Globus pallidus (tissue), 1 donor: Measurements from ENCODE around the gene ZNF23.

Experiments used
- DNase-seq: peaks from one replicate; pipeline ENCODE4 v3.0.0-alpha.2; 2015; ENCODE audit warnings: low spot score

The ZNF23 gene

DNA sequence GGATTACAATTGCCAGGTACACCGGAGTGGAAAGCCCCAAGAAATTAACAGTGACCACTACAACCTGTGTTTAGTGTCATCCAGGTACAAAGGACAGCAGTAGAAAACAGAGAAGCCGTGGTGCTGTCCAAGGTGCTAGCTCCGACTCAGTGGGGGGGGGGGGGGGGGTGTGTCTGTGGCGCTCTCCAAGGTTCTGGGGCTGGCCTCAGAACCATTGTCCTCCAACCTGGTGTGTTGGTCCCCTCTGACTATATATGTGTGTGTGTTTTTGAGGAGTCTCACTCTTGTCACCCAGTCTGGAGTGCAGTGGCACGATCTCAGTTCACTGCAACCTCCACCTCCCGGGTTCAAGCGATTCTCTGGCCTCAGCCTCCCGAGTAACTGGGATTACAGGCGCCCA lies 5.8 kb upstream of the ZNF23 start:
- no peak for DNase-seq

DNA sequence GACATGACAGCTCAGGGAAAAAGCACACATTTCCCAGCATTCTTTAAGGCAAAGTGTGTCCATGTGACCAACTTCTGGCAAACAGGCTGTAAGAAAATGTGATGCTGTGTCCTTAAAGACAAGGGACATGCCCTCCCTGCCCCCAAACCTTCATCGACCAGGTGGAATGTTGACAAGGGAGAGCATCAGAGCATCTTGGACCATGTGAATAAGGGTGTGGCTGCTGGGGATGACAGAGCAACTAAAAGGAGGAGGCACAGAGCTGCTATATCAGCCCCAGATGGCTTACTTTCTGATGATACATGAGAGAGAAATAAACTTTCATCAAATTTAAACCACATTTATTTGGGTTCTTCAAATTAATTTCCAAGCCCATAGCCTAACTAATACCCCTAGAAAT lies 2.2 kb upstream of the ZNF23 start:
- DNase-seq: no peak

DNA sequence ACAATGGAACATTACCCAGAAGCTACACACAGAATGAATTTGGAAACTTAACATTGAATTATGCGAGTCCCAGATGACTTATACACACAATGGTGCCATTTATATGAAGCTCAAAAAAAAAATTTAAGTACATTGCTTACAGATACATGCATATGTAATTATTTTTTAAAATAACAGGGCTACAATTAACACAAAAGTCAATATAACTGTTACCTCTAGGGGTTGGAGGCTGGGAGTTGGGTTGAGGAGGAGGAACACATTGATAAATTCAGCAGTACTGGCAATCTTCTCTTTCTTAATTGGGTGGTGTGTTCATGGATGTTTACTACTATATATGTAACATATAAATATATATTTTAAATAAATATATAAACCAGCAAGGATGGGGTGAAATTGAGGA lies 1.1 kb downstream of the ZNF23 start:
- no peak for DNase-seq

DNA sequence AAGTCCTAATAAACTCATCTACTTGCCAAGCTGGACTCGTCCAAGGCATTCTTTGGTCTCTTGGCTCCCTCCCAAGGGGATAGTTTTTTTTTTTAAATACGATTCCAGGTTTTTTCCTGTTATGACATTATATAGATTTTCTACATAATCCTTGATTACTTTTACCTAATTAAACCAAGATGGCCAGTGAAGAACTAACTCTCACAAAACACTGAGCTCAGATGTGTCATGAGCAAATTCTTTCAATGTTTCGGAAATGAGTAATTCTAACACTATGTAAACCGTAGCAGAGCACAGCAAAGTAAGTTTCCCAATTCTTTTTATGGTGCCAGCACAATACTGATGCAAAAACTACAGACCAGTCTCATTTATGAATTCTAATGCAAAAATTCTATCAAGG lies 1.8 kb downstream of the ZNF23 start:
- no peak for DNase-seq

DNA sequence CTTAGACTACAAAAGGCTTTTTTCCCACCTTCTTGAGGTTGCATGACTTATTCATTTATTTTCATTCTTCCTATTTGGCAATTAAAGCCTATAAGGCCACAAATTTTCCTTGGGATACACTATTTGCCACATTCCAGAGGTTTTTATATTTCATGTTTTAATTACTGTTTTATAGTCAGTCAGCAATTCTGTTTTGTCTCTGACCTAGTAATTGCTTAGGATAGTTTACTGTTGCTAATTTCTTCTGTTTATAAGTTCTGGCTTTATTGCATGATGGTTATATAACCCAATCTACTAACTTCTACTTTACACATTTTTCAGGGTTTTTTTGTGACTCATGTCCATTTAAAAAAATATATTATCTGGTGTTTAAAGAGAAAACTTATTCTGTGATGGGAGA lies 2.5 kb downstream of the ZNF23 start:
- DNase-seq: no peak

DNA sequence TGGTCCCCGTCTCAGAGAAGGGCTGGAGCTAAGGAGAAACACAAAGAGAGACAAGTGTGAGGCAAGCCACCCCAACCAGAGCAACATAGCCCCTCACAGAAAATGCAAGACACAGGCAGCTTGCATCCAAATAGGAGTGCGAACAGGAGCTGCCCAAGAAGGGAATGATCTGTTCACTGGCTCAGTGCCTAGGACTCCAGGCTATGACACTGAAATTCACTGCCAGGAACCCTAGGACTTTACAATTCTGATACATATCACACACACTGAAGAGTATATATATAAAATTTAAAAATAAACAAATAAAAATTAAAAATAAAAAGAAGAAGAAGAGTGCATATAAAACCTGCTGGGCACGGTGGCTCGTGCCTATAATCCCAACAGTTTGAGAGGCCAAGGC lies 5.2 kb downstream of the ZNF23 start:
- DNase-seq: no peak

DNA sequence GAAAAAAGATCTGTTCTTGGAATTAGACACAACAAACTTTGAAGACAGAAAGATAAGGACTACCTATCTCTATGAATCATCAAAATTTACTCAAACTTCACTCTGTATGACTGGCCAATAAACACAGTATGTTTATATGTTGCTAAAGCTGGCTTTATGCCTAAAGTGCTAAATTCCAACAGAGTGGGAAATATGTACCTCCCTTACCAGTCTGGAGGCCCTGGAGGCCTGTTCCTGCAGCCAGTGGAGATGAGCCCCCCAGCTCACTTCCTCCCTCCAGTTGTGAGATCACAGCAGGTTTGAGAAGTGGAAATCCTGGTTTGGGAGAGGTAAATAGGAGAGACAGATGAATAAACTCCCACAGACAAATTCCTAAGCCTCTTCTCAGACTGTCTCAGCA lies 9.0 kb downstream of the ZNF23 start:
- no peak for DNase-seq

DNA sequence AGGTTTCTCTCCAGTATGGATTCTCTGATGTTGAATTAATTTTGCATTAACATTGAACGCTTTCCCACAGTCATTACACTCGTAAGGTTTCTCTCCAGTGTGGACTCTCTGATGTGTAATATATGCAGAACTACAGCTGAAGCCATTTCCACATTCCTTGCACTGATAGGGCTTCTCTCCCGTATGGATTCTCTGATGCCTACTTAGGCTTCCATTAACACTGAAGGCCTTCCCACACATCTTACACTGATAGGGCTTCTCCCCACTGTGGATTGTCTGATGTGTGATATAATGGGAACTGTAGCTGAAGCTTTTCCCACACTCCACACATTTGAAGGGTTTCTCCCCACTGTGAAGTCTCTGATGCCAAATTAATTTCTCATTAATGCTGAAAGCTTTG lies 13.0 kb downstream of the ZNF23 start:
- DNase-seq: no peak

DNA sequence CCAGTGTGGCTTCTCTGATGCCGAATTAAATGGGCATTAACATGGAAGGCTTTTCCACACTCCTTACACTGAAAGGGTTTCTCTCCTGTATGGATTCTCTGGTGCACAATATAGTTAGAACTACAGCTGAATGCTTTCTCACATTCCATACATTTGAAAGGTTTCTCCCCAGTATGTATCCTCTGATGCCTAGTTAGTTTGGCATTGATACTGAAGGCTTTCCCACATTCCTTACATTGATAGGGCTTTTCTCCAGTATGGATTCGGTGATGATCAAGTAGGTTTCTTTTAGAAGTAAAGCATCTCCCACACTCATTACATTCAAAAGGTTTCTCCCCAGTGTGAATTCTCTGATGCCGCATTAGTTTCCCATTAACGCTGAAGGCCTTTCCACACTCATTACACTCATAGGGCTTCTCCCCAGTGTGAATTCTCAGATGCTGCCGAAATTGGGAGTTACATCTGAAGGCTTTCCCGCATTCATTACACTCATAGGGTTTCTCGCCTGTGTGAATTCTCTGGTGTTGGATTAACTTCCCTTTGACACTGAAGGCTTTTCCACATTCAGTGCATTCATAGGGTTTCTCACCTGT lies 13.7 kb downstream of the ZNF23 start:
- no peak for DNase-seq

DNA sequence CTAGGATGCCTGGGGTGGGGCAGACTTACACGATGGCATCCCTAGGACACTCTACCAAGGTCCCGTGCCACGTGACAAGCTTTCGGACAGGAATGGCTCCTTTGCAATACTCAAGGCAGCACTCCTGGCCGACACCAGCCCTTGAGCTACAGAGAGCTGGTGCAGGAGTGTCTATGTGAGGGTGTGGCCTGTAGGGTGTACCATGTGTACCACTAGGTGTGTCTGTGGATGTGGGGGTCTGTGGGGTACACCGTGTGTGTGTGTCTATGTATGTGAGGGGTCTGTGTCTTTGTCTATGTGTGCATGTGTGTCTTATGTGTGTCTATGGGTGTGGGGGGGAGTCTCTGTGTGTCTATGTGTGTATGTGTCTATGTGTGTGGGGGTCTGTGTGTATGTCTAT lies 18.3 kb downstream of the ZNF23 start:
- DNase-seq: no peak

DNA sequence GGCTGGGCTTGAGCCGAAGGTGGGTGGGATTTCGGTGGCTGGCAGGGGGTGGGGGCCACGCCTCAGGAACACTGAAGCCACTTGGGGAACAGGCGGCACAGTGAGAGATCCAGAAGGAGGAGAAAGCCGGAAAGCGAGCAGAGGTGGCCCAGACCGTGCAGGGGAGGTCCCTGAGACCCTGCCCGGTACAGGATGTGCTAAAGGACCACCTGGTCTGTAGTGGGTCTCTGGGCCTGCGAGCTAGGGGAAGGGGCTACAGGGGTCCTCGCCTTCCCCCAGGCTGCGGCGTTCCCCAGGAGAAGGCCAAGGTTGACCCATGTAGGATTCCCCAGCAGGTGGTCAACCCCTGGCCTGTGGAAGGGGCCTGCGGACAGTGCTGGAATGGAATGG lies 20.0 kb downstream of the ZNF23 start, which contains the start of gene TLE7:
TSS of gene TLE7 (minus strand) at position 4 of the 390 bp plus-strand sequence. CDS start 8,730 bp downstream, outside the sequence.
- no peak for DNase-seq

DNA sequence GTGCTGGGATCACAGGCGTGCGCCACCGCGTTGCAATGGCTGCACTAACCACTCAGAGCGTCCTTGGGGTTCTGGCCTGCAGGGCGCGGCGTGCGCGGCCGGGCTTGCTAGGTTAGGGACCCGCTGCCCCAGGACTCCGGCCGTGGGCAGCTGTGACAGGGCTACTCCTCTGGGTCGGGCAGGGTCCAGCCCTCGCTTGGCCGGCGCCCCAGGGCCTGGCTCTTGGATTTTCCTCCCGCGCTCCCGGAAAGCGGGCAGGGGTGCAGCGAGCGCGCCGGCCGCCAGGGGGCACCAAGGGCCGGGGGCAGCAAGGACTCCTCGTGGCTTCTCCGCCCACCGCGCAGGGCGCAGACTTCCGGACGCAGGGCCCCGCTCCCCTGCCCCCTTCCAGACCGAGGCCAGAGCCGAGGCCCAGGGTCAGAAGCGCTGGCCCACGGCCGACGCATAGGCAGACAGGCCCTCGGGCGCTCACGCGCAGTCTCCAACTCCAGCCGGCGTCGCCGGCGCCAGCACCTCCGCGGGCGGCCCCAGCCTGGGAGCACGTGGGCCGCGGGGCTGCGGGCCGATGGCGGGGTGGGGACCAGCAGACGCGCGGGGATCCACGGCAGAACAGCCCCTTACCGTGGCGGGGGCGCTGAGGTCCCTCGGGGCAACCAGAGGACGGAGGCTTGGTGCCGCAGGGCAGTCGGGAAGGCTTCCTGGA lies 20.5 kb downstream of the ZNF23 start:
- no peak for DNase-seq

DNA sequence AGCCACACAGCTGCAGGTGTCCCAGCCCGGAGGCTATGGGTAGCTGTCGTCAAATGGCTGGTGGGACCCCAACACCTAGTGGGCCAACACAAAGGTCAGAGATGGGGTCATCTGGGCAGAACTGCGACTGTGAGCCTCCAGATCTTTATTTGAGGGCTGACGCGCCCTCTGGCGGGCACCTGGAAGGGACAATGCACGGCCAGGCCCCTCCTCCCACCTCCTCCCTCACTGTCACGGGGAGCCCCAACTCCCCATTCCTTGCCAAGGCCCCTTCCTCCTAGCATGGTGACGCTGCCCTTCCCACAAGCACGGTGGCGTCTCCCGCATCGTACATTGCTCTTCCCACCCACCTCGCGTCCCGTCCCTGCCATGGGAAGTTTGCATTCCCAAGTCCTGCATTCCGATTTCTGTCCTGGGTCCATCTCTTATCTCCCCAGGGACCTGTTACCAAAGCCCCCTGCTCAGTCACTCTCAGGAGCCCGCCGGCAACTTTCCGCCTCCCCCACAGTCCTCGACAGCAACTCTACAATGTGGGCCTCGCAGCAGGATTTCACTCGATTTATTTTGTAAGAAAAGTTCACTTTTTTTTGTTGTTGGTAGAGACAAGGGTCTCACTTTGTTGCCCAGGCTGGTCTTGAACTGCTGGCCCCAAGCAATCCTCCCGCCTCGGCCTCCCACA lies 21.2 kb downstream of the ZNF23 start:
- DNase-seq: no peak

DNA sequence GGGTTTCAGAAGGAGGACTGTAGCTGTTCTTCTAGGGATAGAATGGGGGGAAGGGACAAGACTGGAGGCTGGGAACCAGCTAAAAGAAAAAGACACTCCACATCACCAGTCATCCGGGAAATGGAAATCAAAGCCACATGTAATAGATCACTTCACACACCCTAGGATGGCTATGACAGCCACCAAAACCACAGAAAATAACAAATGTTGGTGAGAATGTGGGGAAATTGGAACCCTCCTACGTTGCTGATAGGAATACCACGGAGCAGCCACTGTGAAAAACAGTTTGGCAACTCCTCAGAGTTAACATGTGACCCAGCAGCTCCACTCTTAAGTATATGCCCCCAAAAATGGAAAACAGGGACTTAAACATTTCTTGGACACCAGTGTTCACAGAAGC lies 22.5 kb downstream of the ZNF23 start:
- DNase-seq: no peak

DNA sequence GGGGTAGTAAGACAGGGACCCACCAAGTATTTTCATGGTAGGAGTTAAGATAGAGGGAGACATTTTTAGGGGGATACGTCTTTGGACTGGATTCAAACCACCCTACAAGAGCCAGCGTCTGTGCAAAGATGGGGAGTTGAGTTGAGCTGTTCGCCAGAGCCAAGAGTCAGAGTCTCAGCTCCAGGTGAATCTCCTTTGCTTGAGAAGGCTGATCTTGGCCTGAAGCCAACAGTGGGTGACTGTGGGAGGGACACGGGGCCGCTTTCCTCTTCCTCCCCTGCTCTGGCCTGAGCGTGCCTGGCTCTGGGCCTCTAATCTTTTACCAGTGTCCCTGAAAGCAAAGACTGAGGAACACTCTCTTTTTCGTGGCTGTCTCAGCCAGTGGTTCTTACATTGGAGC lies 25.6 kb downstream of the ZNF23 start:
- DNase-seq: no peak

DNA sequence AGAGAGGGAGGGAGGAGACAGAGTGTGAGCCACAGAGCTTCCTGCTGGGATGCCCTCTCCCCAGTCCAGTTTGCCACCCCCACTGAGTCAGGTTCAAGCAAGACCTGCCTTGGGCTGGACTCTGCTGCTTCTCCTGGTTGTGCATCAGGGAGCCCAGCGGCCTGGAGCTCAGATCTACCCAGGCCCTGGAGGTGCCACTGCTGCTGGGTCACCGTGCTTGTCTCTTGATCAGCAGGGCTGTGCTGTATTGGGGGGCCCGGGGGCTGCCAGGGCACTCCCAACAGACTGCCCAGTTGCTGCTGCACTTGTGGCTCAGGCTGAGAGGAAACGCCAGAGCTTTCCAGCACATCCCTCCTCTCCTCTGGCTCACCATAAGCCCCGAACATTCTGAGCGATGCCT lies 29.1 kb downstream of the ZNF23 start:
- DNase-seq: no peak

DNA sequence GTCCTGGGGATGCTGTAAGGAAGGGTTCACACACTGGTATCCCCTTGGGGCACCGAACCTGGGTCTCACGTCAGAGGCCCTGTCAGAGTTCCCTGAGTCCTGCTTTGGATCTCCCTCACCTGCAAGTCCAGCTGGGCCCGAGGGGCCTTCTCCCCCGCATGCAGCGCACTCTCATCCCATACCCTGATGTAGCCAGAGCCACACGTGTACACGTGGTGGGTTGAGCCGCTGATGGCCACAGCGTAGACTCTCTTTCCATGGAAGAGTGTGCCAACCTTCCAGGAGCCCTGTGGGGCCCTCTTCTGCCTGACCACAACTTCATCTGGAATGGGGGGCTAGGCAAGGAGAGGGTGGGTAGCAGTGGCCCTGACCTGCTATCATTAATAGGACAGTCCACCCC lies 30.1 kb downstream of the ZNF23 start:
- DNase-seq: no peak

DNA sequence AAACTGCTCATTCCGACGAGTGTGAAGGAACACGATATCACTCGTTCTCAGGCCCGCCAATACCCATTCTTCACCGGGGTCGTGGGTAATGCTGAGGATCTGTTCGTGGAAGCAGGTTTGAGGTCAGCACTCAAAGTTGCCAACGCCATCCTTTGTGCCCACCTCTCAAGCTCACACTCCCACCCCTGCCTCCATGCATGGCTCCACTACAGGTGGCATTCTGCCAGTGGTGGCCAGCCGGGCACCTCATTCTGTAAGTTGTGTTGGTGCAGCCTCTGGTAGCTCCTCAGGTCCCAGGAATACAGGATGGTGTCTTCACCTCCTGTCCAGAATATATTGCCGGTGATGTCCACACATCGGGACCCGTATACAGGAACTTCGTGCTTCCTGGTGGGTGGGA lies 30.9 kb downstream of the ZNF23 start:
- DNase-seq: no peak

DNA sequence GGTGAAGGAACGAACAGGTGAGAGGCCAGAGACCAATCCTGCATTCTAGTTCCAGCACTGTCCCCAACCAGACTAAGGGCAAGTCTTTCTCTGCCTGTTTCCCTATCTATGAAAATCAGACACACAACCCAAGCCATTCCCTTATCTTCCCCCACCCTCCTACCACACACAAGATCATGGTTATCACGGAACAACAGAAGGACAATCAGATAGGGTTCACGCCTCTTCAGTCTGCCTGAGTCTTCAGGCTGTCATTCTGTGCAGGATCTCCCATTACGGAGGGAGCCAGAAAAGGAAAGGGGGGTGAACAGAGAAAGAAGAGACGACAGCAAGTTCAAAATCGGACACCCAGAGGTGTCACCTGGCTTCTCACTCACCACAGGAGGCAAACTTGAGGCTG lies 31.3 kb downstream of the ZNF23 start:
- DNase-seq: no peak

DNA sequence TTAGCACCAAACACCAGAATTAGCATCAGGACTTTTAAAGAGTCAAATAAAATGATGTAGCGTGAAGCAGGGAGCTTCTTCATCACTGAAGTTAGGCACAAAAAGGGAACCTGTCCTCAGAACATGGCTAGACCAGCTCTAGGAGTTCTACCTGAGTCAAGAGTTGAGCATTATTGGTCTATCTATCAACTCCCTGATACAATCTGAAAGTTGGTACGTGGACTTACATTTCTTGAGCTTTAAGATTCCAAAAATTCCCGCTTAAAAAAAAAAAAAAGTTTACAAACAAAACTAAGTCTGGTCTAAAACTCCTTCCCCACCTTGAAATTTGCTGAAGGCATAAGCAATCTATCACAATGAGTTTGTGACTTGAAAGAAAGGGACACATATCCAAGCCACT lies 32.5 kb downstream of the ZNF23 start:
- no peak for DNase-seq

DNA sequence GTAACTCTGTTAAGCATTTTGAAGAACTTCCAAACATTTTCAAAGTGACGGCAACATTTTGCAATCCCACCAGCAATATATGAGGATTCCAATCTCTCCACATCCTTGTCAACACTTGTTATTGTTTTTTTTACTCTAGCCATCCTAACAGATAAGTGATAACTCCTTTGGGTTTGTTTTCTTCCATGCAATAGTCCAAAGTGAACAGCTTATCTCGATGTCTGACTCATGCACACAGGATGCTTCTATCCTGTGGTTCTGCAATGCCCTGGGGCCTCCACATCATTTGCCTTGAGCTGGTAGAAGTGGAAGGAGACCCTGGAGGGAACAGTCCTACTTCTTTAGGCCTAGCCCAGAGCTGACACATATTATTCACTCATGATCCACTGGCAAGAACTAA lies 33.2 kb downstream of the ZNF23 start:
- DNase-seq: no peak

DNA sequence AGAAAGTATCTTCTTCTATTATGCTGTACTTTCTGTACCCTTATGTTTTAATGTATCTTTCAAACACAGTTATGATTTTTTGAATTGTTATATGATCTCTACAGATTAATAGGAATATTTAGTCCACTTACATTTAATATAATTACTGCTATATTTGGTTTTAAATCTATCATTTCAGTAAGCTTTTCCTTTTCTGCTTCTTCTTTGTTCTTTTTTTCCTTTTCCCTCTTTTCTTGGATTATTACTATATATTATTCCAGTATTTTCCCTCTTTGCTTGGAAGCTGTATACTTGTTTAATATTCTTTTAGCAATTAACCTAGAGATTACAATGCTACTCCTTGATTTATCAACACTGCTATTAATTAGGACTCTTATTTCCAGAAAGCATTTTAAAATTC lies 33.7 kb downstream of the ZNF23 start:
- DNase-seq: no peak

DNA sequence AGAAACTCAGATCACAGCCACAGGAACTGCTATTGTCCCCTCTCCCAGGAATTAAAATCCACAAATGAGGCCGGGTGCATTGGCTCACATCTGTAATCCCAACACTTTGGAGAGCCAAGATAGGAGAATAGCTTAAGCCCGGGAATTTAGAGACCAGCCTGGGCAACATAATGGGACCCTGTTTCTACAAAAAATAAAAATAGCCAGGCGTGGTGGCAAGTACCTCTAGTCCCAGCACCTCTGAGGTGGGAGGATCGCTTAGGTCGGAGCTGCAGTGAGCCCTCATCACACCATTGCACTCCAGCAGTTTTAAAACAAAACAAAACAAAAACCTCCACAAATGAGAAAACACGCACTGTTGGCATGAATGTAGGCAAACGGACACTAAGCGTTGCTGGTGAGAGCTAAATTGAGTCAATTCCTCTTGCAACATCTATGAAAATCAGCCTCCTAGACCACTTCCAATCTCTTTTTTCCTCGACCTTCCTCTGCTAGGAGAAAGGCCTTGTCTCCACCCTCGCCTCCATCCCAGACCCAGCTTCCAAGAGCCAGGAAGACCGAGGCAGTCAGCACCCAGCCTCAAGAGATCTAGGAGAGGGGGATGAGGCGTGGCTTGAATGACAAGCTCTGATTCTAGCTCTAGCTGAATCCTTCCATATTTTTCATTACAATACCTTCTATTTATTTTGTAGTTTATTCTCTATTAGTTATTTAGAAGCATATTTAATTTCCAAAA lies 35.0 kb downstream of the ZNF23 start:
- DNase-seq: no peak
